A549 (cell line): ENCODE results near the gene GABRA4.

Source experiments
- CTCF ChIP-seq: fragments of >200 bp; sonication (Bioruptor Twin); formaldehyde crosslinking; IDR thresholded peaks from 3 replicates; pipeline ENCODE4 v1.5.1; 2016
- HOXA7 ChIP-seq: fragments of 250-450 bp; sonication (Bioruptor Pico); IDR thresholded peaks from 2 replicates; pipeline ENCODE4 v1.5.0; 2020; ENCODE audit warnings: mild to moderate bottlenecking, moderate library complexity
- RFX5 ChIP-seq: fragments of 450-650 bp; IDR thresholded peaks from 2 replicates; pipeline ENCODE4 v1.7.1; 2014; ENCODE audit warnings: antibody characterized with exemption, mild to moderate bottlenecking, moderate library complexity

- TF ChIP-seq CTCF (no peak), HOXA7 (CRISPR knock-in tag) (no peak), RFX5 (no peak)
Measured at GRCh38 chr4:46933686-46934085, 59.7 kb downstream of the GABRA4 start.
